Parathyroid adenoma (tissue), 2 donors: ENCODE results near the gene RCBTB2.

Experiments used
- H2AFZ ChIP-seq: fragments of 300-600 bp; sonication (generic); one replicate; pipeline ENCODE4 v1.7.0; 2017; ENCODE audit warnings: antibody characterized with exemption, mild to moderate bottlenecking
- H3K27ac ChIP-seq: fragments of 300-600 bp; sonication (generic); one replicate; pipeline ENCODE4 v1.7.0; 2017
- H3K27me3 ChIP-seq: fragments of 300-600 bp; sonication (generic); one replicate; pipeline ENCODE4 v1.7.0; 2017; ENCODE audit warnings: low read length; ENCODE audit not compliant: control insufficient read depth, insufficient read depth
- H3K36me3 ChIP-seq: fragments of 300-600 bp; sonication (generic); one replicate; pipeline ENCODE4 v1.7.0; 2017; ENCODE audit warnings: low read length; ENCODE audit not compliant: control insufficient read depth, insufficient read depth
- H3K4me1 ChIP-seq: fragments of 300-600 bp; sonication (generic); one replicate; pipeline ENCODE4 v1.7.0; 2017; ENCODE audit warnings: control low read depth
- H3K4me2 ChIP-seq: fragments of 300-600 bp; sonication (generic); one replicate; pipeline ENCODE4 v1.7.0; 2017; ENCODE audit warnings: low read length
- H3K4me3 ChIP-seq: fragments of 300-600 bp; sonication (generic); one replicate; pipeline ENCODE4 v1.7.0; 2017; ENCODE audit warnings: low read depth, low read length
- H3K79me2 ChIP-seq: fragments of 300-600 bp; sonication (generic); one replicate; pipeline ENCODE4 v1.7.0; 2017; ENCODE audit warnings: control low read depth
- H3K9ac ChIP-seq: fragments of 300-600 bp; sonication (generic); one replicate; pipeline ENCODE4 v1.7.0; 2017; ENCODE audit warnings: mild to moderate bottlenecking
- H3K9me3 ChIP-seq: fragments of 300-600 bp; sonication (generic); one replicate; pipeline ENCODE4 v1.7.0; 2017; ENCODE audit warnings: low read length; ENCODE audit not compliant: control insufficient read depth
- CTCF ChIP-seq: fragments of 300-600 bp; sonication (generic); IDR thresholded peaks from one replicate; pipeline ENCODE4 v1.7.0; 2017; ENCODE audit warnings: antibody characterized with exemption, mild to moderate bottlenecking
- donor health status: primary hyperparathyroidism.

The RCBTB2 gene

GRCh38 chr13:48579165-48579918, 46.5 kb upstream of the RCBTB2 start:
- no peaks in the 10 kb centered on the region for H3K36me3 ChIP-seq
- H3K4me2 ChIP-seq: no peak overlapping the region
- TF ChIP-seq CTCF: no peak
- H3K9me3 ChIP-seq: no peaks in the 10 kb centered on the region
- no peak overlapping the region for H3K27ac ChIP-seq
- no peaks in the 10 kb centered on the region for H3K4me1 ChIP-seq
- H2AFZ ChIP-seq: no peak overlapping the region
- no peaks in the 10 kb centered on the region for H3K27me3 ChIP-seq
- H3K4me3 ChIP-seq: no peak overlapping the region
- H3K79me2 ChIP-seq: no peaks in the 10 kb centered on the region
- H3K9ac ChIP-seq: no peak overlapping the region

GRCh38 chr13:48578516-48579164, 45.8 kb upstream of the RCBTB2 start:
- Histone ChIP-seq H3K27me3 (no peaks in the 10 kb centered on the region), H3K9me3 (no peaks in the 10 kb centered on the region), H3K4me1 (no peaks in the 10 kb centered on the region), H3K4me2 (no peak overlapping the region), H3K27ac (no peak overlapping the region), H3K4me3 (no peak overlapping the region), H2AFZ (no peak overlapping the region), H3K79me2 (no peaks in the 10 kb centered on the region), H3K36me3 (no peaks in the 10 kb centered on the region), H3K9ac (no peak overlapping the region)
- no peak for TF ChIP-seq CTCF

- H3K27me3 ChIP-seq: no peaks in the 10 kb centered on the region
- H3K4me1 ChIP-seq: no peaks in the 10 kb centered on the region
- H3K79me2 ChIP-seq: no peaks in the 10 kb centered on the region
- no peak overlapping the region for H3K9ac ChIP-seq
- no peak overlapping the region for H3K4me3 ChIP-seq
- no peaks in the 10 kb centered on the region for H3K9me3 ChIP-seq
- H3K36me3 ChIP-seq: no peaks in the 10 kb centered on the region
- H2AFZ ChIP-seq: no peak overlapping the region
- H3K4me2 ChIP-seq: no peak overlapping the region
- TF ChIP-seq CTCF: no peak
- H3K27ac ChIP-seq: no peak overlapping the region
These were observed 43.6 kb upstream of the RCBTB2 start for GRCh38 chr13:48576448-48577010.

- H3K4me2 ChIP-seq: no peak overlapping the region
- no peak overlapping the region for H3K4me3 ChIP-seq
- no peak overlapping the region for H3K27ac ChIP-seq
- H3K9me3 ChIP-seq: no peaks in the 10 kb centered on the region
- H3K9ac ChIP-seq: no peak overlapping the region
- H3K27me3 ChIP-seq: no peaks in the 10 kb centered on the region
- TF ChIP-seq CTCF: no peak
- H3K79me2 ChIP-seq: no peaks in the 10 kb centered on the region
- no peaks in the 10 kb centered on the region for H3K4me1 ChIP-seq
- no peaks in the 10 kb centered on the region for H3K36me3 ChIP-seq
- H2AFZ ChIP-seq: no peak overlapping the region
These were observed 42.2 kb upstream of the RCBTB2 start for GRCh38 chr13:48575031-48575430.
